ENCODE data around the gene ENHO.

Gene ENHO

DNA sequence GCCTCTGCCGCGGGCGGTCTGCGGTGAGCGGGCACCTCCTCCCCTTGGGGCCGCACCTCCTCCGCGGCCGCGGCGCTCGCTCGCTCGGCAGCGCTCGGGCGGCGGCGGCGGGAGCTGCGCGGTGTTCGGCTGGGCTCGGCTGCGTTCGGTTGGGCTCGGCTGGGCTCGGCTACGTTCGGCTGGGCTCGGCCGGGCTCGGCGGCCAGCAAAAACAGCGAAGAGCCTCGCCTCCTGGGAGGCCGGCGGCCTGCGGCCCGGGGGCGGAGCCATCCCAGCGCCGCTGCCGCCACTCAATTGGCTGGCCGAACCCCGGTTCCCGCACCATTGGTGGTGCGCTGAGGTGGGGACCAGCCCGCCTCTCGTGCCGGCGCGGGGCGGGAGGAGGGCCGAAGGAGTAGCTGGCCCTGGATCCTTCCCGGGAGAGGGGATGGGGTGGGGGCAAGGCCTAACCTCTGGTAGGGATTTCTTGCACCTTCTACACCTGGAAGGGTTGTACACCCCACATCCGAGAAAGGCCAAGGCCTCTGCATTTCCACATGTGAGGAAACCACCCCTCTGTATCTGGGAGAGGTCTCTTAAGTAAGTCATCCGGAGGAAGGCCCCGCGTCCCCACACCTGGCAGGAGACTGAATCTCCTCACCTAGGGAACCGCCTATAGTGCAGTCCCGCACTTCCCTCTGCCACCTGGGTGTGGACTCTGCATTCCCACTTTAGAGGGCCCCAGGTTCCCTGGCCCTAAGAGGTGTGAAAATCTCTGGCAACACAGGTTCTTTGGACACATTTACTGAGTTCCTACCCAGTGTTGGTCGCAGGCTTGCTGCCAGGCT is at the start of gene ENHO:
ENHO (minus strand) TSS at position 20 of the 827 bp plus-strand sequence. CDS start 1,295 bp downstream, outside the sequence.
- DNase-seq: peak; percentile 90

DNA sequence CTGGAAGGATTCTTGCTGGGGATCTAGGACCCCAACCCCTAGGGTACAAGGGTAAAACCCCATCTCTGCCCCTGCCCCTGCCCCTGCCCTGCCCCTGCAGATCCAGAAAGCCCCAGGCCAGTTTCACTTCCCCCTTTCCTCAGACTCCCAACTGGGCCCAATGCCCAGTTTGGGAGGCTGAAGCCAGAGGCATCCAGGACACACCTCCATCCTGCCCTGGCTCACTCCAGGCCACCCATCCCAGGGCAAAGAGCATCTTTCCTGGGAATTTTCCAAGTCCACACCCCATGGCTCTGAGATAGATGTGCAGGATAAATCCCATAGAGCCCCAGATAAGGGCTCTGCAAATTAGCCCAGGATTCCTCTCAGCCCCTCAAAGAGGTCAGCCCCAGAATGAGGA is 49.3 kb upstream of the ENHO start:
- DNase-seq: no peak

DNA sequence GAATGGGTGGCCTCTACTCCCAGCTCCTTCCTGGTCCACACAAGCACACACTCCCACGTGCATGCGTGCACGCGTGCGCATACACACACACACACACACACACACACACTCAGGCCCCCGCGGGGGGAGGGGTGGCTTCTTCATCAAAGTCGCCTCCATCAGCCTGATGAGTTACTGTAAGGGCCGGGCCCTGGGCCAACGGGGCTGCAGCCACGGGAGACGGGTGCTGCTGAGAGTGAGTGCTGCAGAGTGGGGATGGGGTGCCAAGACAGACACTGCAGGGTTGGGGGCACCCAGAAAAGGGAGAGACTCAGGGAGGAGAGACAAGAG is 48.7 kb upstream of the ENHO start:
- DNase-seq: no peak

DNA sequence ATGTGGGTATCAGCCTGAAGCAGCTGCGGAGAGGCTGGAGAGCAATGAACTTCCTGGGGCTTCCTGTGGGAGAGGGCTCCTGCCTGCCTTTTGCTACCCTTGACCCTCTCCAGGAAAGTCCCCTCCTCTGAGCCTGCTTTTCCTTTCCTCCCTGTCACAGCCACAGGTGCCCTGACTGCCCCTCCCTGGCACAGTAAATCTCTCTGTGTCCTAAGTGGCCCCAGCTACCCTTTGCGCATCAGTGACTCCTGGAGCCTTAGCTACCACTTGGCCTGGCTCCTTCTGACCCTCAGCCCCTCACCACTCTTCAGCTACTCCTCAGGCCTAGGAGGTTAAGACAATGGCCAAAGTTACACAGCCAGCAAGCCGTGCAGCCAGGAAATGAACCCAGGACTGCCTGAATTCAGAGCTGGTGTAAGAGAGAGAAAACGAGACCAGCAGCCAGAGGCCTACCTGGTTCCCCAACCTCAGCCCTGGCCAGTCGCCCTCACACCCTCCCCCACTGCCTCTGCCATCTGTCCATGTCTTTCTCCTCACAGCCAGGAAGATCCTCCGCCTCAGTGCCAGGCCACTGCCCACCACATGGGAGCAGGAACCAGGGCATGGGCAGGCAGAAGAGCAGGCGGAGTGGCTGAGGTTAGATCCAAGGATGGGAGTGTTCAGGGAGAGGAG is 48.2 kb upstream of the ENHO start:
- no peak for DNase-seq

DNA sequence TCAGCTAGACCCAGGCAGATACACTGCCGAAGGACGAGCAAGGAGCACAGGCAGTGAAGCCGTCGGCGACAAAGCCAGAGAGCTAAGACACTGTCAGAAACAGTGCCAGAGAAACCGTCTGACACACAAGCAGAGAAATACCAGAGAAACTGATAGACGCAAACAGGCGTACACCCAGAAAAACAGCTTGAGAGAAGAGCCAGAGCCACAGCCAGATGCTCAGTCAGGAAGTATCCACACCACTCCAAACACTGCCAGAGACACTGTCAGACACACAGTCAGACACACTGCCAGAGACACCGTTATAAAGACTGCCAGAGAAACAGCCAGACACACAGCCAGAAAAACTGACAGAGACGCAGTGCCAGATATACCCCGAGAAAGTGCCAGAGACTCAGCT is 47.6 kb upstream of the ENHO start:
- no peak for DNase-seq

DNA sequence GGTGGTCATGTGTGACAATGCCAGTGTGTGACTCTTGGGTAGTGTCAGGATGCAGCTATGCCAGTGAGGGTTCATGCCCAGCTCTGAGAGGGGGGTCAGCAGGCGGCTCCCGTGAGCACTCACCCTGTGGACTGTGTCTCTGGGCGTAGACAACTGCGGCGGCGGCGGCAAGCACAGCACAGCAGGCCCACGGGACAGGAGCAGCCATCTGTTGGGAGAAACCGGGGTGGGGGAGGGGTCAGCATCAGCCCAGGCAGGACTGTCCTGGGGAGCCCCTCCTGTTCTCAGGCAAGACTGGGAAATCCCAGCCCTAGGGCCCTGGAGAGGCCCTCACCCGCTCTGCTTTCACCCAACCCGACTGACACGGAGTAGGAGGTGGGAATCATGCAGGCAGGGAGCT is 46.0 kb upstream of the ENHO start:
- no peak for DNase-seq

DNA sequence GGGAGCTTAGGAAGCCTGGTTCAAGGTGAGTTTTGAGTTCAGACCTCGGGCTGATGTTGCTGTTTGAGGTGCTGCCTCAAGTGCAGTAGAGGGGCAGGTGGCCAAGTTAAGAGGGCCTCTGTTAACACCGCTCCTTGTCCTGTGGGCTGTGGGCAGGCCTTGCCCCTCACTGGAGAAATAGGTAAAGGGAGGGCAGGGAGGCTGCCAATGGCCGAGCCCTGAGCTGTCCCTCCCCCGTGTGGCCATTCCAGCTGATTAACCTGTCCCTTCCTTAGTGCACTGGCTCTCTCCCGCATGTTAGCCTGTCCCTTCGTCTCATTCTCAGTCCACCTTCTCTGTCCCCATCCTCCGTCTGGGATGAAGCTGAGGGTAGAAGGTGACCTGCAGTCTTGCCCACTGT is 45.3 kb upstream of the ENHO start:
- no peak for DNase-seq

DNA sequence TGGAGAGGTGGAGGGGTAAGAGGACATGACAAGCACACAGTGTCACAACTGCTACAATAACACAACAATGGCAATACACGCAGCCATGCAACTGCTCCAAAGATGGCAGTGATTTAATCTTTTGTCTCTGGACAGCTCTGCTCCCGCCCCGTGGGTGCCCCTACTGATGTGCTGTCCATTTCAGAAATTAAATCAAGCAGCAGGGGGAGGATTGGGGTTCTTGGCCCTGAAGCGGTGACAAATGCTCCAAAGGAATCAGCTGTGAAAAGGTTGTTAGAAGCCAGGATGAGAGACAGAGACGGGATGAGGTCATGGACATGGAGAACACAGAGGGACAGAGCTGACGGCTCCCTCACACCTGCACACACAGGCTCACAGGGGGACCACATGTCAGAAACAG is 44.2 kb upstream of the ENHO start:
- no peak for DNase-seq

DNA sequence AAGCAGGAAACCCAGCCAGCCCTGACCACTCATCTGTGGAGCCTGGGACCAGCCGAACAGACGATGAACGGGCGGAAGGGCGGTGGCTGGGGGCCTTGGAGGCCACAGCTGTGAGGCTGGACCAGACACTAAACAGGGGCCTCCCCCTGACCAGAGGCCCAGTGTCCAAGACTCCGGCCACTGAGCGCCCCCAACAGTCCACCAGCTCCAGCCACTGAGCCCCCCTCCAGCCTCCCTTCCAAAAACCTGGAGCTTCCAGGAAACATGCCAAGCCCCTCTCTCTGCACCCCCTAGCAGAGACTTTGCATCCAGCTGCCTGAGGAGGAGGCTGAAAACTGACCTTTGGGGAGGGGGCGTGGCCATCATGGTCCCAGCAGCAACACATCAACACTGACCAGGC is 43.5 kb upstream of the ENHO start:
- no peak for DNase-seq

DNA sequence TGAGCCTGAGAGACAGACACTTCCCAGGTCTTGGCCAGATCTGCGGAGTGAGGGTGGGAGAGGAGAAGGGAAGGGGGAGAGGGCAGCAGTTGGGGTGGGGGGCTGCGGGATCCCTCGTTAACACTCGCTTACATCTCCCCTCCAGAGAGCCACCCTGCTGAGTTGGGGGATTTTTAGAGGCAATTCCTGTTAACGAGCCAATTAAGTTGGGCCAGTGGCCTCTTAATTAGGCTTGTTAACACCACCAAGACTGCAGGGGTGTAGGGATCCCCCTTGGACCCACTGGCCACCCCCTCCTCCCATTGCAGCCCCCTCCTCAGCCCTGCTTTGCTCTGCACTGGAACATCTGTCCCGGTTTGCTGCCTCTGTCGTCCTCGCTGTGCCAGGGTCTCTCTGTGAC is 43.1 kb upstream of the ENHO start:
- DNase-seq: no peak

DNA sequence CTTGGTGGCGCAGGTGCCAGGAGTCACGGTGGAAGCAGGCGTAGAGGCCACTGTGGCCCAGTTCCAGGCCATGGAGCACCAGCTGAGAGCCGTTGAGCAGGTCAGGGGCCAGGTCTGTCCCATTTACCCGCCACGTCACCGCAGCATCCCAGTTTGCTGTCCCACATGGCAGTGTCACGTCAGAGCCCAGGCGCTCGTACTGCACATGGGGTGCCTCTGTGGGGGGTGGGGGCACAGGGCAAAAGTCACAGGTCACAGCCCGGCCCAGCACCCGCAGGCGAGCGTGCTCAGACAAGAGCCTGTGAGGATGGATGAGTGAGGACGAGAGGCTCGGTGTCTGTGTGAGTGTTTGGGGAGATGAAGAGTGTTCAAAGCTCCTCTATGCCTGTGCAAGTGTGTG is 41.8 kb upstream of the ENHO start:
- no peak for DNase-seq

DNA sequence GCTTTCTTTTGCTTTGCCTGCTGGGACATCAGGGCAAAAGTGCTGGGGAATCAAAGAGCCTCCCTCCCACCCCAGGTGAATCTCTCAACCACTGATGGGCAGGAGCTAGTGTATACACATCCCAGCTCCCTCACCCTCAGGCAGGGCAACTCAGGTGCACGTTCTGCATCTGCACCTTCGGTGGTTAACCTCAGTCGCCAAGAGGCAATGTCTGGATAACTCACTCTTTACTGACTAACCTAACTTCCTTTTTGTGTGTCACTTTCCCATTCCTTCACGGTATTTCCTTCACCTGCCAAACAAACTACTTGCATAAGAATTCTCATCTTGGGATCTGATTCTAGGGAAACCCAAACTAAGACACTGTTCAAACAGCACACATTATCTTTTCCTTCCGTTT is 40.5 kb upstream of the ENHO start:
- DNase-seq: no peak

DNA sequence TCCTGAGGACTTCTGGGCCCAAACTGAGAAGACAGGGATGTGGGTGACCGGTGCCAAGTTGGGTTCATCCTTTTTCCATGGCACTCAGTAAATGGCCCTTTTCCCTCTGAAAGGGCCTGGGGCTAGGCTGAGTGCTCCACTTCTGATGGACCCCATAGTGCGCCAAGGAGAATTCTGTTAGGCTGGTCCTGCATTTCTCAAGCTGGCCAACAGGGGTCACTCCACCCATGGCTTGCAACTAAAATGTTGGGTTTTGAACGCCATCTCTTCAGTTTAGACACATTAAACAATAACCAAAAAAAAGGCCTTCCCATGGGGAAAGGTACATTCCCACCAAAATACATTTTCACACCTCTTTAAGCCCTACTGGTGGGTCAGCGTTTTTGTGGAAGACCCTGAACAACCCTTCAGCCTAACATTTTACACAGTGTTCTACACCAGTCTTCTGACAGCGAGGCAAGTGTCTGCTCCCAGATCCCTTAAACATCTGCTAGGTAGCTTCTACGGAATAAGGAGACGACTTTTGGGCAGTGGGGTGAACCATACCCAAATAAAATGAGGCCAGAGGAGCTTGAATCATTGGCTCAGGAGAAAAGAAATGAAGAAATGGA is 39.5 kb upstream of the ENHO start:
- no peak for DNase-seq

DNA sequence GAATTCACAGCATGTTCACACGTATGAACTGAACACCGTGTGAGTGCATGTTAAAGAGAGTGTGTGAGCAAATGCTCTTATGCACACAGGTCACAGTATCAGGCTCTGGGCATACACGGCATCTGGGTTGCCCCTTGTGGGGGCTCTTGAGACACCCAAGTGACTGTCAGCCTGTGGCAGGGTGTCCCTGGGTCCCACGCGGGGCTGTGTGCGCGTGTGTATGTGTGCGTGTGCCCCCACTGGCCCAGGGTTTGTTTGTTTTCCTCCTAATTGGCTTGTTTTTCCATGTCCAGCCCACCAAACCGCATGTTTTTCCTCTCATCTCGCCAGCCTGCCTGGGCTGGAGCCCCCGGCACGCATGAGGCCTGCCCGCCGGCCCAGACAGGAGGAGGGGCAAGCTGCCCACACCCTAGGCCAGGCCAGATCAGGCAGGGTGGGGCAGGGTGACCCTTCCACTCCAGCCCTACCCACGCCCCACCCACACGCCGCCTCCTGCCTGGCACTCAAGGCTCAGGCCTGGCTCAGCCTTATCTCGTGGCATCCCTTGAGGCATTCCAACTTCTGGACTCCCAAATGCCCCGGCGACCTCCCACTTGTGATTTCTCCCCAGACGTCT is 37.9 kb upstream of the ENHO start:
- DNase-seq: no peak

DNA sequence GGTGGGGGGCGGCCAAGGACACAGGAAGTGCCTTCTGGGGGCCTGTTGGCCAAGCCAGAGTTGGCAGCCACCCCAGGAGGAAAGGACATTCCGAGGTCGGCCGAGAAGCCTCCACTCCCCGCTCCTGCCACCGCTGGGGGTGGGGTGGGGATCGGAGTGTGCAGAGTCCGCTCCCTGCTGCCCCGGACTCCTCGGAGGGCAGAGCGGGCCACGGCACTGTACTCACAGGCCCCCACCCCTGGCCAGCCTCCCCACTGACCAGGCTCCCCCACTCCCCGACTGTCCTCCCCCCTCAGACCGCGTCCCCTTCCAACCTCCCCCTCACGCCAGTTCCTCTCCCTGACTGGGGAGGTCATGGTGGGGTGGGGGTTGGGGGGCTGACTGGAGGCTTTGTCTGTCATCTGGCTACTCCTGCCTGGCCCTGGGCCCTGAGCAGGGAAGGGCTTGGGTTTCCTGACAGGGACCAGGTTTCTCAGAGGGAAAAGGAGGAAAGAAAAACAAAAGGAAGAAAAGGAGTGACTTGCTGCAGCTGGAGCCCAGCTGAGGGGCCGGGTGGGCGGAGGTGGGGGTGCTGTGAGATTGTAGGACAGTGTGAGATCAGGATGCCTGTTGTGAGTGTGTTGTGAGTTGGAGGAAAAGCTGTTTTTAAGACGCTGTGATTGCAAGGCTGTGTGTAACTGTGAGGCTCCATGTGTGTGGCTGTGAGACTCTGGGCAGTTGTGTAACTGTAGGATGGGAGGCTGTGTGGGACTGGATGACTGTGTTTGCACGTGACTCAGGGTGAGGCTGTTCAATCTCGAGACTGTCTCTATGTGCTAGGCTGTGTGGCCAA is 37.0 kb upstream of the ENHO start:
- no peak for DNase-seq

DNA sequence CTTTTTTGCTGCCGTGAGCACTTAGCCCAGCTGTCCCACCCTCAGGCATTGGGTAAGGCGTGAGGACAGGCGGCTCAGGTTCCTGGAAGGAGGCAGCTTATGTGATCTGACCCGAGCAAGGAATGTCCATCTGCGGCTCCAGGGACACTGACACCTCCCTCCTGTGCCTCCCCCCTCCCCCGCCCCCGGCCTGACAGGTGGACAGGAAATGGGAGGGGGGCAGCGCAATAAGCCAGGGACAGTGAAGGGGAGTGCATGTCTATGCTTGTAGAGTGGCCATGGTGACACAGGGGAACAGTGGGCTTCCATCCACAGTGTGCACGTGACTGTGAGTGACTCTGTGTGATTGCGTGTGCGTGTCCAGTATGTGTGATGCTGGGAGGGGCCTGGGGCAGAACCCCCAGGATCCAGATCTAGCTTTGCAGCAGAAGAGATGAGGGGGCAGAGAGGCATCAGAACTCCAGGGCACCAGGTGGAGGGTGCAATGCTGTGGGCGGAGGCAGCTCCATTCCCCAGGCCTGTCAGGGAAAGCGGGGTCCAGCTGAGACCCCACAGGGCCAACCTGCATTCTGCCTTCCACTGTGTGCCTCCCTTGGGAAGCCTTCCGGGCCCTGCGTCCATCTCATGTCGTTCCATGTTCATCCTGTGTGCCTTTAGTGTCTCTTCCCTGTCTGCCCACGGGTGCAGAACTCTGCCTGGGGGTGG is 36.3 kb upstream of the ENHO start:
- no peak for DNase-seq

DNA sequence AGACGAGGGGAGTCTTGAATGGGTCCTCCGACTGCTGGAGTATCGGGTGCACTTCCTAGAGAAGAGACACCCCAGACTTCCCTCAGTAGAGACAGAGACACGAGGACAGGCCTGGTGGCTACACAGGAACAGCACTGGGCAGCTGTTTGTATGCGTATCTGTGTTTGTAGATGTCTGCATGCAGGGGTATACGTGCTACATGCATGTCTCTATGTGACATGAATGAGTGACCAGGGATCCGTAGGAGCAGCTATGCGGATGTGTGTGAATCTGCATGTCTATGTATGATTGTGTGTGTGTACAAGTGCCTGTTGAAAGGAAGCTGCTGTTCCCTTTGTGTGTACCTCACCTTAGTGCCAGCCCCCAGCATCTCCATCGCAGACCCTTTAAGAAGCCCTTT is 35.6 kb upstream of the ENHO start:
- DNase-seq: no peak

DNA sequence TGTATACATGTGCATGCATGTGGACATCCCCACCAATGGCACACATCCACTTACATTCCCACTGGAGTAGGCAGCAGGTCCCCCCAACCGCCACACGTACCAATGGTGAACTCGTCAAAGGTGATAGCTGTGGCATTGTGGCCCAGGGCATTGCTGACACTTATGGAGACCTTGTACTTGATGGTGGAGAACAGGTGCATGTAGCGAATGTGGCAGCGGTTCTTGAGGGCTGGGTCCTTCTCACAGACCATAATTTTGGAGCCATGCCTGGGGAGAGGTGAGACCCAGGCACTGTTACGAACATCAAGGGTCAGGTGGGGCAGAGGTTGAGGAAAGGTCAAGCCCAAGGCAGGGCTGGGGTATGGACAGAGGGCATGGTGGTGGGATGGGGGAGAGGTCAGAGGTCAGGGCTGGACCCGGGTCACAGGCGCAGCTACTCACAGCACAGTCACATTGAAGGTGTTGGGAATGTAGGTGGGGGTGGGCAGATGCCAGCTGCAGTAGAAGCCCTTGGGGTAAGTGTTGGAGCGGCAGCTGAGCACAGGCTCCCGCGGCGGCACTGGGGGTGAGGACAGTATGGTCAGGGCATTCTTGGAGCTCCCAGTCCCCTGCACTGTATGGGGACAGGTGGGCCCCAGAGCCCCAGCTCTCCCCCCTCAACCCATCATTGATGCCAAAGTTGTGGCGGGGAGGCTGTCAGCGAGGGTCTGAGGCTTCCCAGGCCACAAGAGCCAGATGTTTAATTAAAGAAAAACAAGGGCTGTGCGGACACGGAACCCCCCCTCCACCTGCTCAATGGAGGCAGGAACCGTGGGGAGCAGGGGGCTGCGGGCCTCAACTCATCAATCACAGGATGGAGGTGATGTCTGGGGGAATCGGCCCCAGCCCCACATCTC is 34.9 kb upstream of the ENHO start:
- DNase-seq: no peak

DNA sequence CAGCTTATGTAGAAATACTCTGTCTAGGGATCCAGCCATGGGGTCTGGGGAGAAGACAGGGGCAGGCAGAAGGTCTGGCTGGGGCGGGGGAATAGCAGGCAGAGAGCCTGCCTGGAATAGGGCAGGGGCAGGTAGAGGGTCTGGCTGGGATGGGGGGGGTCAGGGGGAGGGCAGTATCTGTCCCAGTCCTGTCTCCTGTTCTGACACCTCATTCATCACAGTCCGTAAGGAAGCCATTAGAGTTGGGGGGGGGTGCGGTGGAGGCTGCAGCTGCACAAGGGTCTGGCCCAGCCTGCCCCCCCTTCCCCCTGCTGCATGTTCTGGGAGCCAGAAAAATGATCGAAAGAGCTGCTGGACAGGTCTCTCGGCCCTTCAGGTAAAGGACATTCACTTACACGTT is 34.2 kb upstream of the ENHO start:
- DNase-seq: no peak

DNA sequence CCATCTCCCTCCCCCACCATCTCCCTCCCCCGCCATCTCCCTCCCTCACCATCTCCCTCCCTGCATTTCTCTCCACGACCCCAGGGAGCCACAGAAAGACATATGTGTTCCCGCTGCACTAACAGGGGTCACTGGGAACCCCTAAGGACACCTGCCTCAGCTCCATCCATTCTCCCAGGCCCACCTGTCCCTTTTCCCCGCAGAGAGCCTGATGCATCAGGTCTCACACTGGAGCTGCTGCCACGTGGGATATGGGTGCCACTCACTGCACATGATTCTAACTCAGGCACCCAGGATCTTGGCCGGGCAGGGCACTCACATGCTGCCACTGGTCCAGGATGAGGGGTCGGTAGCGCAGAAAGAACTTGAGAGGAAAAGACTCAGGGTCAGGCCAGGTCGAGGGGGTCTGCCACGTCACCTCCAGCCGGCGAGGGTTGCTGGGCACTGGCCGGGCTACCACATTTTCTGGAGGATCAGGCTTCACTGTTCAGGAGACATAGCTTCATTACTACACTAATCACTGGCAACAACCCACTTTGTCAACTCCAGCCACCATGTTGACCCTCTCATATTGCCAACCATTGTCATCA is 33.2 kb upstream of the ENHO start:
- no peak for DNase-seq

DNA sequence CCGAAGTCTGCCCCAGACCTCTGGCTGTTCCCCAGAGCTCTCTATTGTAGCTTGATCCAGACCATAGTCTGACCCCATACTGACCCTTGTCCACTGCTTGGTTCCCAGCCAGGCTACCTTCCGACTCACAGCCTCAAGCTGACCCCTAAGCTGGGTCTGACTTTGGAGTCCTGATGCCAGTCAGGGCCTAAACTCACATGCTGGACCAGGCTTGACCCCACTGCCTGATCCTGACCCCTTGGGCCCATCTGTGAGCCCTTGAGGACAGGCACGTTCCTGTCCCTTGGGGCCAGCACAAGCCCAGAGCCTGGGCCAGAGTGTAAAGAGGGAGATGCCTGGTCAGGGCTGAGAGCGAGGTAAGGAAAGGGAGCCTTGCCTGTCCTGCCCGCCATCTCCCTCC is 32.7 kb upstream of the ENHO start:
- DNase-seq: no peak

Measured in GDM1 (cell line).